IMR-90 (cell line): ENCODE measurements around the gene CINP. TPM values are rescaled to one million over a fixed set of nuclear protein-coding genes. Genes with fewer than 3 reads are reported as not detected.

Experiments used
- ATAC-seq: fragments of 200-7000 bp; cut with Tn5 transposase; 2 replicates; pipeline ENCODE4 v1.9.1; 2020; ENCODE audit warnings: low read depth, mild to moderate bottlenecking, moderate library complexity
- BruUV-seq: library from RNA; stranded (reverse); fragments of 400-500 nt; replicated peaks from 2 replicates; lab custom pipeline; 2021; lab: Mats Ljungman, UMichigan
- CTCF ChIA-PET: fragments of 300-600 bp; formaldehyde crosslinking; extraction: SDS; loops from one replicate; lab custom pipeline; 2021; ENCODE audit warnings: antibody characterized with exemption; lab: Yijun Ruan, JAX
- POLR2A ChIA-PET: fragments of 300-600 bp; sonication (Branson Sonifier 250); formaldehyde crosslinking; loops from one replicate; lab custom pipeline; 2022; ENCODE audit warnings: antibody characterized with exemption; ENCODE audit not compliant: unreplicated experiment; lab: Charles Lee
- DNase-seq: peaks from one replicate; pipeline ENCODE4 v3.0.0; 2013
- H2AFZ ChIP-seq: replicated peaks from 2 replicates; pipeline ENCODE3; 2013; ENCODE audit warnings: low read length, mild to moderate bottlenecking; ENCODE audit not compliant: poor library complexity
- H2AK5ac ChIP-seq: 2 replicates; pipeline ENCODE4 v1.6.1; 2013; ENCODE audit warnings: low read depth, low read length, inconsistent platforms
- H2AK9ac ChIP-seq: replicated peaks from 2 replicates; pipeline ENCODE3; 2013; ENCODE audit warnings: mild to moderate bottlenecking, low read depth, low read length, moderate library complexity; ENCODE audit not compliant: poor library complexity
- H2BK120ac ChIP-seq: 2 replicates; pipeline ENCODE4 v1.6.1; 2013; ENCODE audit warnings: low read depth, low read length, inconsistent platforms
- H2BK15ac ChIP-seq: 3 replicates; pipeline ENCODE4 v1.6.1; 2013; ENCODE audit warnings: low read depth, low read length, inconsistent platforms
- H2BK20ac ChIP-seq: 2 replicates; pipeline ENCODE4 v1.6.1; 2013; ENCODE audit warnings: low read depth, mild to moderate bottlenecking, inconsistent platforms, low read length, moderate library complexity
- H2BK5ac ChIP-seq: 2 replicates; pipeline ENCODE4 v1.6.1; 2013; ENCODE audit warnings: mild to moderate bottlenecking, low read depth, low read length, inconsistent platforms; ENCODE audit not compliant: poor library complexity, severe bottlenecking
- H3K14ac ChIP-seq: replicated peaks from 2 replicates; pipeline ENCODE4 v1.6.1; 2013; ENCODE audit warnings: low read depth, low read length, inconsistent platforms
- H3K18ac ChIP-seq: 2 replicates; pipeline ENCODE4 v1.6.1; 2013; ENCODE audit warnings: low read depth, low read length, control low read depth
- H3K23ac ChIP-seq: 2 replicates; pipeline ENCODE4 v1.6.1; 2013; ENCODE audit warnings: low read depth, low read length, inconsistent platforms
- H3K27ac ChIP-seq: 2 replicates; pipeline ENCODE4 v1.5.1; 2013; ENCODE audit warnings: mild to moderate bottlenecking, control low read depth, low read length; ENCODE audit not compliant: insufficient read depth
- H3K27me3 ChIP-seq: 2 replicates; pipeline ENCODE4 v1.6.1; 2013; ENCODE audit warnings: low read length; ENCODE audit not compliant: control insufficient read depth, insufficient read depth
- H3K36me3 ChIP-seq: 2 replicates; pipeline ENCODE4 v1.6.1; 2013; ENCODE audit warnings: low read length, mixed read lengths; ENCODE audit not compliant: control insufficient read depth, insufficient read depth
- H3K4ac ChIP-seq: 2 replicates; pipeline ENCODE4 v1.6.1; 2013; ENCODE audit warnings: low read depth, low read length, inconsistent platforms
- H3K4me1 ChIP-seq: 2 replicates; pipeline ENCODE4 v1.6.1; 2013; ENCODE audit warnings: low read length, mixed read lengths; ENCODE audit not compliant: control insufficient read depth, insufficient read depth
- H3K4me2 ChIP-seq: 2 replicates; pipeline ENCODE4 v1.6.1; 2013; ENCODE audit warnings: low read depth, mild to moderate bottlenecking, control low read depth, low read length, moderate library complexity
- H3K4me3 ChIP-seq: 2 replicates; pipeline ENCODE4 v1.5.1; 2013; ENCODE audit warnings: low read depth, mild to moderate bottlenecking, control low read depth, low read length, moderate library complexity; ENCODE audit not compliant: insufficient read depth
- H3K56ac ChIP-seq: 2 replicates; pipeline ENCODE4 v1.6.1; 2013; ENCODE audit warnings: low read length, inconsistent platforms; ENCODE audit not compliant: insufficient read depth; ENCODE audit errors: extremely low read depth
- H3K79me1 ChIP-seq, 2 experiments: 2 replicates each; pipeline ENCODE4 v1.6.1; 2013; ENCODE audit warnings: low read length in 2 of 2, inconsistent platforms in 1 of 2, low read depth in 1 of 2
- H3K9ac ChIP-seq: 2 replicates; pipeline ENCODE4 v1.6.1; 2013; ENCODE audit warnings: low read depth, low read length, control low read depth
- H3K9me1 ChIP-seq: 2 replicates; pipeline ENCODE4 v1.6.1; 2013; ENCODE audit warnings: low read length, inconsistent platforms; ENCODE audit not compliant: insufficient read depth
- H3K9me3 ChIP-seq: 2 replicates; pipeline ENCODE4 v1.6.1; 2013; ENCODE audit warnings: low read length; ENCODE audit not compliant: control insufficient read depth, insufficient read depth
- H4K20me1 ChIP-seq: 2 replicates; pipeline ENCODE4 v1.6.1; 2013; ENCODE audit warnings: low read length, inconsistent platforms; ENCODE audit not compliant: insufficient read depth
- H4K5ac ChIP-seq: 2 replicates; pipeline ENCODE4 v1.6.1; 2013; ENCODE audit warnings: mild to moderate bottlenecking, low read depth, low read length, control low read depth
- H4K8ac ChIP-seq, 2 experiments: 2 replicates each; pipeline ENCODE4 v1.6.1; 2013; ENCODE audit warnings: low read depth in 2 of 2, low read length in 2 of 2, control low read depth in 1 of 2, inconsistent platforms in 1 of 2
- H4K91ac ChIP-seq: 2 replicates; pipeline ENCODE4 v1.6.1; 2013; ENCODE audit warnings: low read depth, low read length, inconsistent platforms; ENCODE audit not compliant: insufficient read depth
- BHLHE40 ChIP-seq: fragments of 150-350 bp; IDR thresholded peaks from 2 replicates; pipeline ENCODE4 v1.6.1; 2016; ENCODE audit warnings: mild to moderate bottlenecking, low read depth, low read length
- CHD1 ChIP-seq: IDR thresholded peaks from 2 replicates; pipeline ENCODE4 v1.6.1; 2012; ENCODE audit warnings: low read depth, low read length, improper control_type of control experiment
- FOS ChIP-seq: fragments of 150-350 bp; IDR thresholded peaks from 2 replicates; pipeline ENCODE4 v1.6.1; 2016; ENCODE audit warnings: low read depth, low read length
- MAFK ChIP-seq: IDR thresholded peaks from 2 replicates; pipeline ENCODE4 v1.6.1; 2012; ENCODE audit warnings: low read depth, low read length, improper control_type of control experiment
- MAZ ChIP-seq: IDR thresholded peaks from 2 replicates; pipeline ENCODE4 v1.6.1; 2012; ENCODE audit warnings: low read depth, mild to moderate bottlenecking, low read length, improper control_type of control experiment, moderate library complexity, borderline replicate concordance
- MXI1 ChIP-seq: IDR thresholded peaks from 2 replicates; pipeline ENCODE4 v1.6.1; 2012; ENCODE audit warnings: low read depth, mild to moderate bottlenecking, low read length, moderate library complexity, borderline replicate concordance
- POLR2A ChIP-seq: IDR thresholded peaks from 2 replicates; pipeline ENCODE4 v1.6.1; 2012; ENCODE audit warnings: mild to moderate bottlenecking, low read depth, low read length
- RAD21 ChIP-seq: IDR thresholded peaks from 2 replicates; pipeline ENCODE4 v1.6.1; 2012; ENCODE audit warnings: low read length, improper control_type of control experiment
- RFX5 ChIP-seq: IDR thresholded peaks from 2 replicates; pipeline ENCODE4 v1.8.0; 2012; ENCODE audit warnings: low read depth, mild to moderate bottlenecking, low read length, moderate library complexity
- SMC3 ChIP-seq: fragments of 150-350 bp; IDR thresholded peaks from 2 replicates; pipeline ENCODE4 v1.6.1; 2016; ENCODE audit warnings: low read depth, mild to moderate bottlenecking, antibody characterized with exemption, low read length, moderate library complexity
- USF2 ChIP-seq: fragments of 150-350 bp; IDR thresholded peaks from 2 replicates; pipeline ENCODE4 v1.6.1; 2017; ENCODE audit warnings: mild to moderate bottlenecking, antibody characterized with exemption, low read length, low read depth
- WGBS, 2 experiments: methylation state at CpG; one replicate each; pipeline versions ENCODE4 v1.1.5 to v1.1.7; 2013; ENCODE audit warnings: missing lambda C conversion rate in 2 of 2; ENCODE audit not compliant: insufficient read length in 1 of 2; ENCODE audit errors: extremely low coverage in 2 of 2; 5-methylcytosine and 5-hydroxymethylcytosine counted together
- dilution Hi-C: fragments of 300-500 bp; cut with HindIII; formaldehyde crosslinking; loops from one replicate; pipeline ENCODE4 v1.14.3; 2018; ENCODE audit warnings: low sequenced_read_pairs; ENCODE audit not compliant: unreplicated experiment
- in situ Hi-C: fragments of 300-500 bp; cut with MboI; formaldehyde crosslinking; loops from 3 replicates; pipeline ENCODE4 v1.14.3; 2019; ENCODE audit warnings: low sequenced_read_pairs, inconsistent platforms, mixed read lengths
- intact Hi-C: fragments of 100-400 bp; cut with micrococcal nuclease; formaldehyde crosslinking; loops from 2 replicates; pipeline ENCODE4 v1.10.0; 2022
- polyA plus RNA-seq, 3 experiments: library from polyadenylated mRNA; depleted of rRNA; stranded (reverse); fragments of >200 nt; gene quantifications; 2 replicates each; pipeline ENCODE4 v1.2.3, GENCODE V29; 2012; ENCODE audit warnings: low replicate concordance in 1 of 3
- total RNA-seq: library from RNA; depleted of rRNA; stranded (reverse); fragments of >200 nt; gene quantifications from 2 replicates; pipeline ENCODE4 v1.2.3, GENCODE V29; 2012
- TF ChIP-seq, protein P1 (sequence below): fragments of 150-350 bp; IDR thresholded peaks from 2 replicates; pipeline ENCODE4 v1.6.1; 2016; ENCODE audit warnings: low read depth, mild to moderate bottlenecking, low read length, moderate library complexity, borderline replicate concordance
- TF ChIP-seq, protein P2 (sequence below): conservative IDR thresholded peaks from 2 replicates; pipeline ENCODE4 v1.5.1; 2012; ENCODE audit warnings: mild to moderate bottlenecking, low read depth, low read length, improper control_type of control experiment

CINP gene
- total and polyA plus RNA-seq, 2 of the 4 experiments (the other 2 are of a cell fraction) = 41.9 to 56.4 TPM

DNA sequence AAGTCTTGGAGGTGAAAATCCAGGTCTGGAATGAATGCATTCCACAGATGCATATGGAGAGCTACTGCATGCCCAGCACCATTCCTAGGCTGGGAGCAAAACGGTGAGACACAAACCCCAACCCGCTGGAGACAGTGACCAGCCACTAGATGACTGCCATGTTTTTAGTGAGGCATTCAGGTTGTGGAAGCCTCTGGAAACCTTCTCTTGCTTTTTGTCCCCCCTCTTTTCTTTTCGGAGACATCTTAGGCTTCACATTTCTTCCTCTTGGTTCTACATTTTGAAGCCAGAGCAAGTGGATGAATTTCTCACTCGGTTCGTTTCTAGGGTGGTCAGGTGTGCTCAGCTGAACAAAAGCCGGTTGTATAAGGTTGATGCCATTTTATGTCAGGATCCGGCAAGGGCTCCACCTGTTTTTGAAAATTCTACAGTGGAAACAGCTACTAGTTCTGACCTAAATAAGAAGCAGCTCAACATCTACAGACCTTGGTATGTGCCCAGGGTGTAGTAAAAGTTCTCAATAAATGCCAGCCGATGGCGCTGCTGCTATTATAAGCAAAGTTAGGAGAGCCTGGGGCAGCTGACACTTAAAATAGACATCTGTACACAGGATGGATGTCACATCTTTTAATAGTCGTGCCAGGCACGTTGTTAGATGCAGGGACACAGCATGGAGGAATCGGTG, 45.0 kb downstream of the CINP start:
- dilution Hi-C loops = no loop called here

More for the DNA sequence above, 45.0 kb downstream of the CINP start:
- BruUV-seq = no TSS peak
- Histone ChIP-seq H2BK5ac (peak overlapping the region; percentile 60), H3K23ac (peak overlapping the region; percentile 44; the same call in 1 of the 2 replicates), H2BK15ac (no peak overlapping the region), H3K27ac (no peak overlapping the region; the same call in 1 of the 2 replicates), H3K27me3 (no peaks in the 10 kb centered on the region), H2AK5ac (0 out of 2 replicates have a peak overlapping the region, but pooled peaks have one; percentile 2), H3K4me1 (peaks cover 15% of the 10 kb centered on the region), H3K14ac (peak overlapping the region; percentile 50; the same call in 1 of the 2 replicates), H2AFZ (peak overlapping the region; percentile 94), H3K79me1 (peaks cover 14 to 27% of the 10 kb centered on the region in 2 experiments; a peak in 3 of 4 replicates), H3K9me3 (no peaks in the 10 kb centered on the region), H3K56ac (no peak overlapping the region), H3K4me3 (peak overlapping the region; percentile 54), H3K9ac (no peak overlapping the region; the same call in 1 of the 2 replicates), H3K4ac (peak overlapping the region; percentile 61), H4K5ac (peak overlapping the region; percentile 50; the same call in 1 of the 2 replicates), H3K18ac (no peak overlapping the region), H2AK9ac (peak overlapping the region; percentile 68), H3K36me3 (no peaks in the 10 kb centered on the region), H4K91ac (peak overlapping the region; percentile 21; the same call in 1 of the 2 replicates), H3K4me2 (peak overlapping the region; percentile 85), H2BK20ac (0 out of 2 replicates have a peak overlapping the region, but pooled peaks have one; percentile 33), H4K8ac (peak overlapping the region; percentile 20 to 73; a peak in 2 of 4 replicates), H3K9me1 (peaks cover 20% of the 10 kb centered on the region), H2BK120ac (peak overlapping the region; percentile 47), H4K20me1 (no peaks in the 10 kb centered on the region)
- ChIA-PET POLR2A (interaction anchor here (0.6 kb wide), 1 partner anchor 179 kb away, joined by 6 read pairs; no protein-coding TSS in a partner anchor), CTCF (interaction anchor here (0.7 kb wide), 1 partner anchor 11 kb away, joined by 3 read pairs; no protein-coding TSS in a partner anchor)
- no peak for DNase-seq
- no peak for TF ChIP-seq MAZ
- TF ChIP-seq SMC3 = no peak
- TF ChIP-seq RAD21 = no peak
- TF ChIP-seq MXI1 = no peak
- TF ChIP-seq RFX5 = no peak
- TF ChIP-seq, protein P1, sequence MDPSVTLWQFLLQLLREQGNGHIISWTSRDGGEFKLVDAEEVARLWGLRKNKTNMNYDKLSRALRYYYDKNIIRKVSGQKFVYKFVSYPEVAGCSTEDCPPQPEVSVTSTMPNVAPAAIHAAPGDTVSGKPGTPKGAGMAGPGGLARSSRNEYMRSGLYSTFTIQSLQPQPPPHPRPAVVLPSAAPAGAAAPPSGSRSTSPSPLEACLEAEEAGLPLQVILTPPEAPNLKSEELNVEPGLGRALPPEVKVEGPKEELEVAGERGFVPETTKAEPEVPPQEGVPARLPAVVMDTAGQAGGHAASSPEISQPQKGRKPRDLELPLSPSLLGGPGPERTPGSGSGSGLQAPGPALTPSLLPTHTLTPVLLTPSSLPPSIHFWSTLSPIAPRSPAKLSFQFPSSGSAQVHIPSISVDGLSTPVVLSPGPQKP = no peak
- TF ChIP-seq POLR2A = no peak
- TF ChIP-seq, protein P2, sequence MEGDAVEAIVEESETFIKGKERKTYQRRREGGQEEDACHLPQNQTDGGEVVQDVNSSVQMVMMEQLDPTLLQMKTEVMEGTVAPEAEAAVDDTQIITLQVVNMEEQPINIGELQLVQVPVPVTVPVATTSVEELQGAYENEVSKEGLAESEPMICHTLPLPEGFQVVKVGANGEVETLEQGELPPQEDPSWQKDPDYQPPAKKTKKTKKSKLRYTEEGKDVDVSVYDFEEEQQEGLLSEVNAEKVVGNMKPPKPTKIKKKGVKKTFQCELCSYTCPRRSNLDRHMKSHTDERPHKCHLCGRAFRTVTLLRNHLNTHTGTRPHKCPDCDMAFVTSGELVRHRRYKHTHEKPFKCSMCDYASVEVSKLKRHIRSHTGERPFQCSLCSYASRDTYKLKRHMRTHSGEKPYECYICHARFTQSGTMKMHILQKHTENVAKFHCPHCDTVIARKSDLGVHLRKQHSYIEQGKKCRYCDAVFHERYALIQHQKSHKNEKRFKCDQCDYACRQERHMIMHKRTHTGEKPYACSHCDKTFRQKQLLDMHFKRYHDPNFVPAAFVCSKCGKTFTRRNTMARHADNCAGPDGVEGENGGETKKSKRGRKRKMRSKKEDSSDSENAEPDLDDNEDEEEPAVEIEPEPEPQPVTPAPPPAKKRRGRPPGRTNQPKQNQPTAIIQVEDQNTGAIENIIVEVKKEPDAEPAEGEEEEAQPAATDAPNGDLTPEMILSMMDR = no peak
- no peak for TF ChIP-seq CHD1
- no peak for TF ChIP-seq FOS
- TF ChIP-seq USF2 = no peak
- no peak for TF ChIP-seq BHLHE40
- no peak for TF ChIP-seq MAFK
- in situ Hi-C loops (loop anchor here (10.0 to 25.0 kb wide), 4 partner anchors 173 to 555 kb away; partner anchors contain the start of genes DYNC1H1, HSP90AA1 and PPP2R5C), intact Hi-C loops (no loop called here)
- WGBS, 2 experiments = 90% methylated on average over 2 of the region's 12 CpGs; no CpG with 5 or more reads in 1 of the 2 experiments
- ATAC-seq = no peak
